Spleen (tissue), 11 donors: ENCODE measurements around the gene SIPA1L3. TPM values are rescaled to one million over a fixed set of nuclear protein-coding genes. Genes with fewer than 3 reads are reported as not detected.

Experiments
- DNase-seq: peaks from one replicate; pipeline ENCODE4 v3.0.0-alpha.2; 2020
- H3K27ac ChIP-seq, 8 donors: fragments of 200-600 bp; sonication (generic) in 7 of 8; 1 replicate in 4 of 8; 2 replicates in 4 of 8; pipeline versions ENCODE4 v1.5.0 to v1.8.0; 2016 to 2021; ENCODE audit warnings: inconsistent platforms in 4 of 8, mild to moderate bottlenecking in 4 of 8, moderate library complexity in 1 of 8
- H3K27me3 ChIP-seq, 7 donors: fragments of 200-600 bp; sonication (generic) in 6 of 7; replicated peaks in 1 of 7; 1 replicate in 4 of 7; 2 replicates in 3 of 7; pipeline versions ENCODE4 v1.5.0 to v1.8.0; 2016 to 2021; ENCODE audit warnings: inconsistent platforms in 3 of 7, mild to moderate bottlenecking in 1 of 7
- H3K36me3 ChIP-seq, 6 donors: fragments of 200-600 bp; sonication (generic) in 5 of 6; 1 replicate in 4 of 6; 2 replicates in 2 of 6; pipeline versions ENCODE4 v1.5.0 to v1.8.0; 2016 to 2021; ENCODE audit warnings: inconsistent platforms in 2 of 6
- H3K4me1 ChIP-seq, 6 donors: fragments of 200-600 bp; sonication (generic) in 5 of 6; 1 replicate in 3 of 6; 2 replicates in 3 of 6; pipeline versions ENCODE4 v1.5.0 to v1.8.0; 2016 to 2021; ENCODE audit warnings: inconsistent platforms in 3 of 6
- H3K4me3 ChIP-seq, 8 donors: fragments of 200-600 bp; sonication (generic) in 7 of 8; 1 replicate in 4 of 8; 2 replicates in 4 of 8; pipeline versions ENCODE4 v1.5.0 to v1.8.0; 2016 to 2021; ENCODE audit warnings: inconsistent platforms in 4 of 8, mild to moderate bottlenecking in 4 of 8, moderate library complexity in 2 of 8
- H3K9me3 ChIP-seq, 8 donors: fragments of 200-600 bp; sonication (generic) in 7 of 8; 1 replicate in 4 of 8; 2 replicates in 4 of 8; pipeline versions ENCODE4 v1.5.0 to v1.8.0; 2016 to 2021; ENCODE audit warnings: inconsistent platforms in 4 of 8
- POLR2A ChIP-seq, 3 donors: fragments of 450-650 bp; IDR thresholded peaks; one replicate each; pipeline ENCODE4 v1.5.1; 2017; ENCODE audit warnings: antibody characterized with exemption in 3 of 3, mild to moderate bottlenecking in 1 of 3
- POLR2AphosphoS5 ChIP-seq, 3 donors: sonication (generic); formaldehyde crosslinking; IDR thresholded peaks; one replicate each; pipeline ENCODE4 v1.5.1; 2017; ENCODE audit warnings: antibody characterized with exemption in 3 of 3
- WGBS, 5 donors: extraction: QIAGEN DNeasy Blood & Tissue Kit in 3 of 5; methylation state at CpG; one replicate each; pipeline versions ENCODE4 v1.1.5 to v1.1.7; 2013 to 2018; 5-methylcytosine and 5-hydroxymethylcytosine counted together
- intact Hi-C: fragments of 100-400 bp; cut with DNase I; formaldehyde crosslinking; loops from one replicate; pipeline ENCODE4 v1.15.0; 2023; ENCODE audit warnings: low total_unique reads
- polyA plus RNA-seq, 3 donors: library from polyadenylated mRNA; stranded (reverse); fragments of 200-250 nt; gene quantifications; one replicate each; pipeline ENCODE4 v1.2.1, GENCODE V29; 2013
- total RNA-seq, 7 donors: library from RNA; depleted of rRNA in 3 of 7; stranded (reverse); fragments of >200 nt in 3 of 7; fragmentation: NEBNext Ultra II Directional in 4 of 7; extraction: Animal tissue kit (Norgen Biotek cat#: 25700) in 4 of 7; gene quantifications; one replicate each; pipeline versions ENCODE4 v1.1.0 to v1.2.1, GENCODE V29; 2016 to 2021
- TF ChIP-seq, protein P1 (sequence below), 11 experiments: fragments of 200-600 bp in 7 of 11; fragments of 450-650 bp in 4 of 11; sonication (generic) in 4 of 11; IDR thresholded peaks in 8 of 11; conservative IDR thresholded peaks in 3 of 11; 1 replicate in 7 of 11; 2 replicates in 4 of 11; pipeline versions ENCODE4 v1.4.0 to v1.8.0; 2016 to 2021; ENCODE audit warnings: antibody characterized with exemption in 11 of 11, inconsistent platforms in 4 of 11, mild to moderate bottlenecking in 1 of 11
- donor health status: healthy with polysubstance abuse.
- donor health status: DM: no; HTN: no; CAD: no; lungs with moderate emphysema.
- donor health status: DM: no; HTN: no; CAD: no.
- donor health status: Bipolar disorder and iron deficiency.
- donor health status: healthy.
- donor health status: DM: no; HTN: no; CAD: no.
- donor health status: DM: yes; HTN: yes; CAD: no.

Gene SIPA1L3
- total and polyA plus RNA-seq, 10 donors: 5.4 to 62.6 (median 40.3) TPM

DNA sequence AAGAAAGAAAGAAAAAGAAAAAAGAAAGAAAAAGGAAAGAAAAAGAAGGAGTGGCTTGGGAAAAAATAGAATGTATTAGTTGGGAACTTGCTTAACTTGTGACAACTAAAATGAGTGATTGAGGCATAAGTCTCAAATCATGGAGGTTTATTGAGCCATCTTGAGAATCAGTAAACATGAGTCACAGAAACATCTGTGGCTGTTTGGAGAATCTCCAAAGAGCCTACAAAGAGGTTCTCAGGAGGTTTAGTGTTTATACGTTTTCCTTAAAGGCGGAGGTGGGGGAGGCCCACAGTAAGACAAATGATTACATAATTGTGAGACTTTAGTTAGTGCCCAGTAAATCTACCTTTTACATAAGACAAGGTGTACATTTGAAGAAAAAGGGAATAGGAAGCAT is 39.2 kb upstream of the SIPA1L3 start:
- 73 to 83% (median 79%) methylated on average over 2 of the region's 2 CpGs for WGBS, 5 donors
- intact Hi-C loops: no loop called here
- peaks cover 0 to 7% (median 0%) of the 10 kb centered on the region in 8 donors for H3K9me3 ChIP-seq

GRCh38 chr19:37869766-37870340 is 37.2 kb upstream of the SIPA1L3 start:
- TF ChIP-seq POLR2AphosphoS5 (IDR thresholded peaks at IDR 0.05) (no peak), POLR2A (IDR thresholded peaks at IDR 0.05) (no peak)
- TF ChIP-seq, protein P1, sequence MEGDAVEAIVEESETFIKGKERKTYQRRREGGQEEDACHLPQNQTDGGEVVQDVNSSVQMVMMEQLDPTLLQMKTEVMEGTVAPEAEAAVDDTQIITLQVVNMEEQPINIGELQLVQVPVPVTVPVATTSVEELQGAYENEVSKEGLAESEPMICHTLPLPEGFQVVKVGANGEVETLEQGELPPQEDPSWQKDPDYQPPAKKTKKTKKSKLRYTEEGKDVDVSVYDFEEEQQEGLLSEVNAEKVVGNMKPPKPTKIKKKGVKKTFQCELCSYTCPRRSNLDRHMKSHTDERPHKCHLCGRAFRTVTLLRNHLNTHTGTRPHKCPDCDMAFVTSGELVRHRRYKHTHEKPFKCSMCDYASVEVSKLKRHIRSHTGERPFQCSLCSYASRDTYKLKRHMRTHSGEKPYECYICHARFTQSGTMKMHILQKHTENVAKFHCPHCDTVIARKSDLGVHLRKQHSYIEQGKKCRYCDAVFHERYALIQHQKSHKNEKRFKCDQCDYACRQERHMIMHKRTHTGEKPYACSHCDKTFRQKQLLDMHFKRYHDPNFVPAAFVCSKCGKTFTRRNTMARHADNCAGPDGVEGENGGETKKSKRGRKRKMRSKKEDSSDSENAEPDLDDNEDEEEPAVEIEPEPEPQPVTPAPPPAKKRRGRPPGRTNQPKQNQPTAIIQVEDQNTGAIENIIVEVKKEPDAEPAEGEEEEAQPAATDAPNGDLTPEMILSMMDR (IDR thresholded peaks at IDR 0.05 in 8 of 11, conservative IDR thresholded peaks at IDR 0.05 in 3 of 11): no peak
- Histone ChIP-seq H3K36me3 (no peaks in the 10 kb centered on the region), H3K27ac (no peak overlapping the region), H3K27me3 (peaks cover 0 to 5% (median 0%) of the 10 kb centered on the region in 7 donors), H3K9me3 (peaks cover 0 to 7% (median 0%) of the 10 kb centered on the region in 8 donors), H3K4me3 (no peak overlapping the region), H3K4me1 (no peaks in the 10 kb centered on the region)
- 68 to 81% (median 72%) methylated on average over 4 of the region's 4 CpGs for WGBS, 5 donors
- intact Hi-C loops: no loop called here
- no peak for DNase-seq

More for the DNA sequence above, 39.2 kb upstream of the SIPA1L3 start:
- Histone ChIP-seq H3K36me3 (no peaks in the 10 kb centered on the region), H3K4me1 (no peaks in the 10 kb centered on the region), H3K27ac (no peak overlapping the region), H3K27me3 (peaks cover 0 to 5% (median 0%) of the 10 kb centered on the region in 7 donors), H3K4me3 (no peak overlapping the region)
- no peak for DNase-seq
- TF ChIP-seq, protein P1 (IDR thresholded peaks at IDR 0.05 in 8 of 11, conservative IDR thresholded peaks at IDR 0.05 in 3 of 11): no peak
- no peak for TF ChIP-seq POLR2AphosphoS5 (IDR thresholded peaks at IDR 0.05)
- TF ChIP-seq POLR2A (IDR thresholded peaks at IDR 0.05): no peak

DNA sequence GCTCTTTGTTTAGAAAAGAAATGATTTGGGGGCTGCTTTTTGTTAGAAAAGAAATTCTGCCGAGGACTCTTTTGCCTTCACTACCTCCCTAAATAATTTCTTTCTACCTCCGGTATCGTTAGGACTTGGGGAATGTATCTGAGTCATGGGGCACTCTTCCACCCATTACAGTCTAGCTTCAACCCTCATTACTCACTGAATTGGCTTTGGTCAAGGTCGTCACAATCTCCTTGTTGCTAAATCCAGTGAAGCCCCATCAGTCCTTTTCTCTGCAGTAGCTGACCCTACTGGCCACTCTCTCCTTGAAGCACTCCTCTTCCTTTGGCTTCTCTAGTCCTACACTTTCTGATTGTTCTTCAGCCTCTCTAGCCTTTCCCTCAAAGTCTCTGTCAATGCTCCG is 34.6 kb upstream of the SIPA1L3 start:
- no peak for DNase-seq
- no peak overlapping the region for H3K27ac ChIP-seq
- TF ChIP-seq POLR2AphosphoS5 (IDR thresholded peaks at IDR 0.05) (no peak), POLR2A (IDR thresholded peaks at IDR 0.05) (no peak)
- TF ChIP-seq, protein P1 (IDR thresholded peaks at IDR 0.05 in 8 of 11, conservative IDR thresholded peaks at IDR 0.05 in 3 of 11): no peak
- H3K4me1 ChIP-seq: no peaks in the 10 kb centered on the region
- peaks cover 0 to 7% (median 0%) of the 10 kb centered on the region in 8 donors for H3K9me3 ChIP-seq
- peaks cover 0 to 5% (median 0%) of the 10 kb centered on the region in 7 donors for H3K27me3 ChIP-seq
- WGBS, 5 donors: 75 to 91% (median 81%) methylated on average over 5 of the region's 5 CpGs
- intact Hi-C loops: no loop called here
- H3K36me3 ChIP-seq: no peaks in the 10 kb centered on the region
- H3K4me3 ChIP-seq: no peak overlapping the region

GRCh38 chr19:37874784-37875183 is 32.2 kb upstream of the SIPA1L3 start:
- Histone ChIP-seq H3K9me3 (peaks cover 0 to 4% (median 0%) of the 10 kb centered on the region in 8 donors), H3K27me3 (peaks cover 0 to 5% (median 0%) of the 10 kb centered on the region in 7 donors), H3K36me3 (no peaks in the 10 kb centered on the region), H3K27ac (no peak overlapping the region), H3K4me1 (no peaks in the 10 kb centered on the region), H3K4me3 (no peak overlapping the region)
- TF ChIP-seq, protein P1 (IDR thresholded peaks at IDR 0.05 in 8 of 11, conservative IDR thresholded peaks at IDR 0.05 in 3 of 11): no peak
- TF ChIP-seq POLR2A (IDR thresholded peaks at IDR 0.05) (no peak), POLR2AphosphoS5 (IDR thresholded peaks at IDR 0.05) (no peak)
- no peak for DNase-seq
- intact Hi-C loops: no loop called here
- WGBS, 5 donors: 42 to 61% (median 51%) methylated on average over 3 of the region's 3 CpGs
